HG03442 (cell line): ENCODE results near the gene CLEC5A.
"Not testable (repeated sequence)": the region's sequence is repeated elsewhere in the genome, so short reads cannot be mapped to it uniquely, and the experiment has no call there.

ENCODE experiments used
- ATAC-seq: cut with Tn5 transposase; IDR thresholded peaks from one replicate; pipeline ENCODE4 v1.9.1; 2021; ENCODE audit warnings: mild to moderate bottlenecking, moderate library complexity; ENCODE audit not compliant: unreplicated experiment

Gene CLEC5A

DNA sequence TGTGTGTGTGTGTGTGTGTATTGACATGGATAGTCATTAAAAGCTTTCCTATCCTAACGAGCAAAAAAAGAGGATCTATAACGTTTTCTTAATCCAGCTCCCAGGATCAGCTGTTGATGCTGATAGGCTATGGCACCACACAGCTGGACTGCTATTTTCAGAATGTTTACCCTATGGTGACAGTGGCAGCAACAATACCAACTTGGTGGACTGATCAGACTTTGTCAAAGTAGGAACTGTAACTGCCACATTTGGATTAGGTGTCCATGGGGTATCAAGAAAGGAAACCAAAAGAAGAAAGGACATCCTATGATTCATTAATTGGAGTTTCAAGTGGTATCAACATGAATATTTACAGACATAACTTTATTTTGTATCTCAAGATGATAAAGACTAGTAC is 2.7 kb upstream of the CLEC5A start:
- ATAC-seq: no peak

DNA sequence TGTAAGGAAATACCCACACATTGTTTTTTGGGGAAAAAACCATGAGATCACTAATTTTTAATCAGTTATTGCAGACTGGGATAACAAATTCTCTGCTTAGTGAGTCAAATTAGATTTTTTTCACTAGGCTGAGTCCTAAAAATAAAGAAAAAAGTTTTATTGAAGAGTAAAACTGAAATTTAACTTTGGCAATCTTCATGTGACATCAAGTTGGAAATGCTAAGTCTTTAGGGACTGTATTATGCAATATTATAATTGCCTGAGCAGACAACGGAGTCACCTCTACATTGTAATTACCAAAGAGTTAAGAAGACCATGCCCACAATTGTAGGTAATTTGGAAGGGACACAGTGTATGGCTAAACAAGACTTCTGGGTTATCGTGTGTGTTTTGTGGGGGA is 2.2 kb upstream of the CLEC5A start:
- no peak for ATAC-seq

DNA sequence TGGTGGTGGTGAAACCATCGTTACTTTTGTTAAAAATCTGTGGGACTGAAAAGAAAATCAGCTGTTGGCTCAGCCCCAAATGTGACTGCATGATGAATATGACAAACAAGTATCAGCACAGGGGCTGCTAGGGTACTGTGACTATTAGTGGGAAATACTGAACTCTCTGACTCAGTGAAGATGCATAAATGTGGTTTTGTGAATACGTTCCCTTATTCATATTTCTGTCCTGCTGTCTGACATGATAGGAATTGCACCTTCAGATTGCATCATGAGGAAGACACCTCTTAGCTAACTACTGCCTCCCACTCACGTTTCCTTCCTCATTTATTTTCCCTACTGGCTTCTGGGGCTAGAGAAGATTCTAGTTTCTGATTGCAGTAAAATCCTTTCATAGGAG is 1.4 kb downstream of the CLEC5A start:
- ATAC-seq: no peak

DNA sequence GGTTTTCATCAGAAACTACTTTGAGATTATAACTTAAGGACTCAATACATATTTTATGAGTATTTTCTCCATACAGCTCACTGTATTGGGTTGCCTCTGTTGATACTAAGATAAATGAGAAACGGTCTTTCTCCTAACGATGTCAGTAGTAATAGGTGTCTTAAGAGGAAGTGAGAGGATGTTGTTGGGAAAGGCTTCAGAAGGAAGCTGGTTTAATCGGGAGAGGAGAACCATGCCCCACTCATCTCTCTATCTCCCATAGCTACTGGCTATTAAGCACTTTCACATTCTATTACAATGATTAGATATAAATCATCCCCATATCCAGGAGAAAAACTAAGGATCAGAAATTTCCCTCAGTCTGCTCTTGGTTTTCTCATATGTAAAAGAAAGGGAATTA is 2.0 kb downstream of the CLEC5A start:
- no peak for ATAC-seq

DNA sequence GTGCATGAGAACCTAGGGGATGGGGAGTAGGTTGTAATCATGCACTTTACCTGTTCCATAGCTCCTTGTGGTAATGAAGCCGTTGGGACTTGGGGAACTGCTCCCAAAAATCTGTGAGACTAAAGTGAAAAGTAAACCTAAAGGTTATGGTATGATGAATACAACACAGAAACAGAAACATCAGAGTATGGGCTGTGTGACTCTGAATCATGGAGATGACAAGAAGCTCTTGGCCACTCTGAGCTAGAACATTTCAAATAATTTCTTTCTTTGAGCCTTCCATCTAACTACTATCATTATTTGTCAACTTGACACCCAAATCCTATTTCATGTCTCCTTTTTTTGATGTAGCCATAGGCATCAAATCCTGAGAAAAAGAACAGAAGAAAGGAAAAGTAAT is 2.9 kb downstream of the CLEC5A start:
- ATAC-seq: no peak

DNA sequence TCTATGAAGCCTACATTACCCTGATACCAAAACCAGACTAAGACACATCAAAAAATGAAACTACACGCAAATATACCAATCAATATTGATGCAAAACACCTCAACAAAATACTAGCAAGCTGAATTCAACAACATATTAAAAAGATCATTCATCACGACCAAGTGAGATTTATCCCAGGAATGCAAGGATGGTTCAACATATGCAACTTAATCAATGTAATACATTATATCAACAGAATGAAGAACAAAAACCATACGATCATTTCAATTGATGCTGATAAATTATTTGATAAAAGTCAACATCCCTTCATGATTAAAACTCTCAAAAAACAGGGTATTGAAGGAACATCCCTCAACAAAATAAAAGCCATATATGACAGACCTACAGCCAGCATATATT is 5.7 kb downstream of the CLEC5A start:
- ATAC-seq: no peak

DNA sequence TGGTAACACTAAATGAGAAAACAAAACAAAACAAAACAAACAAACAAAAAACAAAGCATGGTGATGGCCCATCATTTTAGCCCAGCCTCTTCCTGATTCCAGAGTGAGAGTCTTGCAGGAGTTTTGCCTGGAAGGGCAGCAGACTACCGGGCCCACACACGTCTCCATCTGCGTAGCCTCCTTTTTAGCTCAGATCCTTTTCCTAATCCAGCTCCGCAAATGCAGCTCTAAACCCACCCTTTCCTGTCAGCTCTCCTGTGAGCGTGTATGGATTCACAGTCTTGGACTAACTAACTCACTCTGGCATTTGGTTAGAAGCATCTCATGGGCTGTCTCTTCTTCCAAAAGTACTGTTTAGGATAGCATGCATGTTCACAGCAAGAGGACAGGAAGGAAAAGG is 16.6 kb downstream of the CLEC5A start:
- no peak for ATAC-seq

DNA sequence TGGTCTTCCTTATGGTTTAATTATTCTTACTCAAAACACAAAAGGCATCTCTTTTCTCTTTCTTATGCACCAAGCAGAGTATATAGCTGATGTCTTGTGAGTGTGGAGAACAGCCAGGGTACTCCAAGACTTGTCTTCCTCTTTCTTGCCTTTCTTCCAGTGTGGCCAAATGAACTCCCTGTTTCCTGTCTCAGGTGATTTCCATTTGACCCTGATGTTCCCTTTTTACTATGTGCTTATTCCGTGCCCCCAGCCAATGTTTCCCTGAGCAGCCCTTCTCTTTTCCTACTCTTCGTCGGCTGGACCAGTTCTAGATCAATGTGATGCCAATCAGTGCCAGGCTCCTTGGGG is 18.0 kb downstream of the CLEC5A start:
- no peak for ATAC-seq

DNA sequence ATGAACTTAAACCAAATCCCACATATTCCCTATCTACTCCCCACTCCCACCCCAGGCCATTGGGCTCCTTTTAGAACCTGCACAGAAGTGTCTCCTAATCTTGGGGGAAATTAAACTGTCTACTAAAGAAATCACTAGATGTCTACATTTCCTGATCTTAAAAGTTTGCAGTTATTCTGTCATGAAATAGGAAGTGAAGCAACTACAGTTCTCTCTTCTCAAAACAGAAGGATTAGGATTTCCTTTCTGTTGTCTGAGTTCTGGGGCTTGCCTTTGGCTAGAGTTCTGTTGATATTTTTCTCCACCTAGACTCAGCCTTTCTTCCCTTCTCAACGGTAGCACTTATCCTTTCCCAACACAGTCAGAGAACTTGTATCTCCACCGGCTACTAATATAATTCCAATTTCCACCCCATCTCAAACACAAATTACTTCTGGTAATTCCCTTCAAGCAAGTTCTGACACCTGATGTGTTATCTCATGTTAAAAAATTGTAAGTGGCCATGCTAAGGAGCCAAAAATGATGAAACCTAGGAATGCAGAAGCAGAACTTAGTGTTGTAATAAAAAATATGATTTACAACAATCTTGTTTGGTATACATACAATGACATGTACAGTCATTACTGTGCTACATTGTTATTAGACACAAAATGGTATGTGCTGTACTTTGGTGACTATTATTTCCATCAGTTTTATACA is 18.5 kb downstream of the CLEC5A start:
- ATAC-seq: no peak

DNA sequence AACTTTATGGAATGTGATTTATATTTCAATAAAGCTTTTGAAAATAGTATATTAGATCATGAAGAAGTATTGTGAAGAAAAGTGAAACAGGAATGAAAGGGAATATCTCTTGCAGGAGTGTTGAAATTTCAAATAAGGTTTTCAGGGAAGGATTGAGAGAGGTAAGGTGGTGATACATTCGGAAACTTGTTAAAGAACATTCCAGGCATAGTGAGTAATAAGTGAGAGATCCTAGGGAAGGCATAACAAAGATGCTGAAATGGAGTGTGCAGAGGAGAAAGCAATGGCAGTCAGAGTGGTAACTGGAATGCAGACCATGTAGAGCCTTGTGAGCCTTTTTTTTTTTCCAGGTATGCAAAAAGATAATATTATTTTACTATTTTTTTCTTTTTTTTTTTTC is 26.5 kb downstream of the CLEC5A start:
- ATAC-seq: no peak

DNA sequence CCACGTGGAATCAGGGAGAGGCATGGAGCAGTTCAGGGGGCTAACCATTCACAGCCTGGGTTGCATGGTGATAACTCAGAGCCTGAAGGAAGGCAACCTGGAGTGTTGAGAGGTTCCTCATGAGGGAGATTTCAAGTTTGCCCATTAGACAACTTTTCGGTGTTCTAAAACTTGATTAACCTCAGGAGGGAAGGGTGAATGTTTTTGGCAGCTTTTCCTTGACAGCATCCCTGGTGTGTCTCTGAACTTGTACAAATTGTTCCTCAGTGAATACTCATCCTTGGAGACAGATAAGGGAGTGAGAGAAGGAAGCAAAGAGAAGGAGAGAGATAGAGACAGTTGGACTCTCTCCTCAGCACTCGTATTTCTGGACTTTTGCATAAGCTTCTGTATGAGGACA is 30.7 kb downstream of the CLEC5A start, which contains the start of gene OR9A4:
TSS of gene OR9A4 (plus strand) at position 301 of the 400 bp plus-strand sequence. CDS start 2,477 bp downstream, outside the sequence.
- no peak for ATAC-seq

DNA sequence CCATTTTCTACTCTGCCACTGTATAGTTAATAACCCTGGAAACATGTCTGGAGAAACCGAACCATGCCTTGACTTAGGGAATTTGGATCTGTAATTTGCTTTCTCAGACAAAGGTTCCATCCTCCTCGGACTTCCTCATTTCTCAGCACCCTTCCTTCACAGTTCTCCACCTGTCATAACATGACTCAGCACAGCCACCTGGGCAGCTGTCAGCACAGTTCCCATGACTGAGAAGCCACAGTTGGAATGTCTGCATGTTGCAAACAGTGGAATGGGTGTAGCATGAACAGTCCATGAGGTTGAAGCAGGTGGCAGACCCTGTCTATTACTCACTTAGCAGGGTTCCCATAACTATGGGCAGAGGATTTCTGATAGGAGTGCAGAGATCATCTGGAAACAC is 31.2 kb downstream of the CLEC5A start:
- peak; percentile 72 for ATAC-seq

DNA sequence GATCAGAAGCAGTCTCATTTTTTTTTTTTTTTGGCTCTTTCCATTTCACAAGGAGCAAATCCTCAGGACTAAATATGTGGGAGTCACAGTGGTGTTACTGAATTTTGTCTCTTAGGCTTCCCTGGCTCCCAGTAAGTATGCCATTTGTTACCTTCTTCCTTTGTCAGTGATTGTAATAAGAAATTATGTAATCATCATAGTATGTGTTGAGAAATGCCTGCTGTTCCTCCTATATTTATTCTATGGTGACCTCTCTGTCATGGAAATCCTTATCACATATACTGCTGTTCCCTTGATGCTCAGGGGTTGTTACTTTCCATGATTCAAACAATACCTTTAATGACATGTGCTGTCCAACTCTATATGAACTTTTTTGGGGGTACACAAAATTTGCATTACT is 35.4 kb downstream of the CLEC5A start:
- no peak for ATAC-seq

DNA sequence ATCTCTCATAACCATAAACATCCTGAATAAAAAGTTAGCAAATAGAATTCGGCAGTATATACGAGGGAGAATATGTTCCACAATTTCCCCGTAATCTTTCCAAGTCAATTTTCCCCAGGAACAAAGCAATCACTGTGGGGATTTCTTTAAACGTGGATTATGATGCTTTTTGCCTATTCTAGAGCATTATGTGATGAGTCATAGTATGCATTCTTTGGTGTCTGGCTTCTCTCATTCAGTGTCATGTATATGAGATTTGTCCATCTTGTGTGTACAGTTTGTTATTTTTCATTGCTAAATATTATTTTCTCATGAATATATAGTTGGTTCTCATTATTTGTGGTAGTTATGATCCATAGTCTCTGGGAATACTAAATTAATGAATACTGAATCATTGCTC is 40.5 kb downstream of the CLEC5A start:
- ATAC-seq: no peak

DNA sequence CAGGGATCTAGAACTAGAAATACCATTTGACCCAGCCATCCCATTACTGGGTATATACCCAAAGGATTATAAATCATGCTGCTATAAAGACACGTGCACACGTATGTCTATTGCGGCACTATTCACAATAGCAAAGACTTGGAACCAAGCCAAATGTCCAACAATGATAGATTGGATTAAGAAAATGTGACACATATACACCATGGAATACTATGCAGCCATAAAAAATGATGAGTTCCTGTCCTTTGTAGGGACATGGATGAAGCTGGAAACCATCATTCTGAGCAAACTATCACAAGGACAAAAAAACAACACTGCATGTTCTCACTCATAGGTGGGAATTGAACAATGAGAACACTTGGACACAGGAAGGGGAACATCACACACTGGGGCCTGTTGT is 47.4 kb downstream of the CLEC5A start:
- not testable (repeated sequence) for ATAC-seq

DNA sequence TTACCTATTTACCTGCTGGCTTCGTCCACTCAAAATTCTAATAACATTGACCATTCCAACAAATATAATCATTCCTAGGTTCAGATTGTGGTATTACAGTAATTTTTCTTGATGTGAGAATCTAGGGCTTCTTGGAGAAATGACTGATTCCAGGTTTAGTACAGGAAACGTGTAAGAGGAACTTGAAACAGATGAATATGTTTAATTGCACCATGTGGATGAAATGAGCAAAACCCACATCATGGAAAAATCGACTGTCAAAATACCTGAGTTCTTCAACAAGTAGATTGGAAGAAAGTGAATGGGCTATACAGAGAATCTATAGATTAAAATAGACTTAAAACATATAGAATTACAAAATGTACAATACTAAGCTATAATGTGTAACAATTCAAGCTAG is 55.4 kb downstream of the CLEC5A start:
- ATAC-seq: no peak

DNA sequence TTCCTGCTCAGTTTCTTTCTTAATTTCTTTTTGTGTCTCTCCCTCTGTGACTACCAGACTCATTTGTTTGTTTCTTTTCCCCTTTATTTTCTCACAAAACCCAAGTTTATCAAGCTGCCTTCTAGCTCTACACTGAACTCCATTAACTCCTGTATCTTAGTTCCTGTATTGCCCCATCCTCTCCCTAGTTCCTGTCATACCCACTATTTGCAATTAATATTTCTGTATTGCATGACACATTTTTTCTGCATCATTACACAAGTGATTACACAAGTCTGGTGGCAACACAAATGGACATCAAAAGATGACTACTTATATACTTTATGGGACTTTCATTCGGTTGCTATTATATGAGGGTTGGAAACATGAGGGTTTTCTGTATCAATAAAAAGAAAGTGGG is 57.5 kb downstream of the CLEC5A start:
- no peak for ATAC-seq

DNA sequence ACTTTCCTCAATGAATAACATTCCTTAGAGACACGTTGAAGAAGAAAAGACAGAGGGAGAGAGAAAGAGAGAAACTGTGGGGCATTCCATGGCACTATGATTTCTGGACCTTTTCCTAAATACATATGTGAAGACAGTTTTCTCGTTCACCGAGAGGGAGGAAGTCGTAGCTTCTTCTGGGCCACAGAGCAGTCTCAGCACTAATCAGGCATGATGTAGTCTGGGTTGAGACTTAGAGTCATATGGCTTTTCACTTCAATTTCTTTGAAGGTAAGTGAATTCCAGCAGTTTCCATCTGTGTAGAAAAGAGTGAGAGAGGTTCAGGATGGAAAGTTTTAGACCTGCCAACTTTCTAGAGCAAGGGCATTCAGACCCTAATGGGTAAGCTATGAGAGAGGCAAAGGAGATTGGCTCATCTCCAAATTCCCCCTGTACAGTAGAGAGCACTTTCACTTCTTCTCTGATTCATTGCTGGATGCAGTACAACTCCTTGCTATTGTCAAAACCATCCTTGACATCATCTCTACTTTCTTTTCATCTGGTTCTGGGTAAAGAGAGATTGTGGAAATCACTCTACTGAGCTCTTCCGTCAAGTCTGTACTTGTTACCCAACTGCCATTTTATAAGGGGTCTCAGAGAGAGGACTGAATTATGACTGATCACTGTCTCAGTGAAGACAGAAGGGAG is 62.1 kb downstream of the CLEC5A start:
- ATAC-seq: peak; percentile 85

DNA sequence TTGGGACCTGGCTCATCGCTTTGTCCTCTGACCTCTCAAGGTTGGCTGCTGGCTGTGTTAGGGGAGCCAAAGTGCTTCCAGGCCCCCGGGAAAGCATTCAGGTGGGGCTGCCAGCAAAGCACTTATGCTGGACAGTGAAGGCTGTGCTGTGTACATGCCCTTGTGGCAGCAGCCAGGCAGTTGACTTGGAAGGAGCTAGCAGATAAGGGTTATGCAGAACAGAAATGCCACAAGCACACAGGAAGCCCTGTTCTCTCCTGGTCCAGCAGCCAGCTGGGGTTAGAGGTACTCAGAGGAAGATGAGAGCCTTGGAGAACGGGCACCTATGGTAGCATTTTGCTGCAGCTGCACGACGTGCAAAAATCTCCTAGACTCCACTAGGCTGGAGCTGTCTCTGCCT is 65.8 kb downstream of the CLEC5A start:
- ATAC-seq: no peak

DNA sequence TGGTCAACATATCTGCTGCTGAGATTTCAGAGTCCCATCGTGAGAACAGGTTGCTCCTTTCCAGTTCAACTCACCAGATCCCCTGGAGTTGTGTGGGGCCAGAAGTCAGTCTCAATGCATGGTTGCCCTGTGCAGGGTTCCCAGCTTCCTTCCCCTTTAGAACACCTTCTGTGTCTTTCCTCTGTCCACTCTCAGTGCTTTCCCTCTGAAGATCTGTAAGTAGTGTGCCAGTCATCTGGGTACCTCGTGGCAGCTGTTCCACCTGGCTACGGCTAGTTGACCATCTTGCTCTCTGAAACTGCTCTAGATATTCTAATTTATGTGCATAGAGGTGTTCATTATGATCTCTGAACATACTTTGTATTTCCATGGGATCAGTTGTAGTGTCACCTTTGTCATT is 69.4 kb downstream of the CLEC5A start:
- ATAC-seq: no peak
